Measurements from ENCODE around the gene TTC1. TPM values are rescaled to one million over a fixed set of nuclear protein-coding genes. Genes with fewer than 3 reads are reported as not detected.

TTC1 gene
- polyA plus RNA-seq, 1 of the 3 experiments (the other 2 are of a cell fraction): 37.0 TPM

DNA sequence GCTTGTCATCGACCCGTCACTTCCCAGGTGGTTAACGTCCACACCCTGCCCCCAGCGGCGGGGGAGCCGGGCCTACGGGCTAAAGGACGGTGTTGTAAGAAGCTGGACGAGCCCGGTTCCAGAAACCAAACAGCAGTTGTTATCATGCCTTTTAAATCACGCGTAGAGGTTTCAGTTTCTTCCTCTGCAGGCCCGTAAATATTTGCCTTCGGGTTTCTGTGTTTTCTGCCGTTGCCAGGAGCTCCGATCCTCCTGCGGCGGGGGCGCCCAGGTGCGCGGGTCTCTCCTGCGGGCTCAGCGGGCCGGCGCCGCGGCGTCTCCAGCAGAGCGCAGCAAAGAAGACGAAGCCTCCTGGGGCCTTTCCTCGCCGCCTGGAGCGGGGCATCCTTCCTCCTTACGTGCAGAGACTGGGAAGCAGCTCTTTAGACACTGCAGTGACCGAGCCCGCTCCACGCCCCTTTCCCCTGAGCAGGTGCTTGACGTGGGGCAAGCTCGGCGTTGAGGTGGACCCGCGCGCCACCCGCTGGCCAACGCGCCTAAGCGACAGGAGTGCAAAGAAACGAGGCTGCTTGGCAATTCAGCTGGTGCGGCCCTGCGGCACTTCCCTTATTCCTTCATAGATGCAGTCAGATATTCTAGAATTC lies 21.8 kb upstream of the TTC1 start:
- TF ChIP-seq FOXJ3 (CRISPR knock-in tag; IDR thresholded peaks at IDR 0.05) (no peak), EP300 (IDR thresholded peaks at IDR 0.05; ENCODE audit: borderline replicate concordance in 1 of 2, low read depth in 1 of 2, low read length in 1 of 2) (no peak), NFIC (IDR thresholded peaks at IDR 0.05; ENCODE audit: borderline replicate concordance) (no peak), RCOR1 (IDR thresholded peaks at IDR 0.05; ENCODE audit: low read length) (no peak), TEAD4 (IDR thresholded peaks at IDR 0.05; ENCODE audit: borderline replicate concordance, insufficient read depth) (no peak), TAF1 (IDR thresholded peaks at IDR 0.05; ENCODE audit: borderline replicate concordance, low read depth, low read length) (no peak), MAX (IDR thresholded peaks at IDR 0.05; ENCODE audit: low read depth) (0 out of 2 replicates have a peak, but pooled peaks have one; percentile 14), GATA2 (CRISPR knock-in tag; IDR thresholded peaks at IDR 0.05) (no peak), NRF1 (IDR thresholded peaks at IDR 0.05; ENCODE audit: low read depth, low read length) (no peak), MEF2A (IDR thresholded peaks at IDR 0.05; ENCODE audit: borderline replicate concordance, low read depth) (no peak), GABPA (IDR thresholded peaks at IDR 0.05; ENCODE audit: low read depth) (no peak), SMC3 (IDR thresholded peaks at IDR 0.05; ENCODE audit: low read depth, low read length) (peak; percentile 82), FOXM1 (IDR thresholded peaks at IDR 0.05; ENCODE audit: low read depth) (no peak), RAD21 (IDR thresholded peaks at IDR 0.05; ENCODE audit: low read length) (peak; percentile 75), REST (IDR thresholded peaks at IDR 0.05; ENCODE audit: low read depth, low read length) (no peak), RFX5 (IDR thresholded peaks at IDR 0.05; ENCODE audit: low read length) (no peak), JUND (IDR thresholded peaks at IDR 0.05) (no peak), MXI1 (IDR thresholded peaks at IDR 0.05; ENCODE audit: low read depth, low read length) (no peak), USF2 (IDR thresholded peaks at IDR 0.05; ENCODE audit: borderline replicate concordance, low read depth, low read length) (no peak), ELF1 (IDR thresholded peaks at IDR 0.05) (no peak), USF1 (IDR thresholded peaks at IDR 0.05; ENCODE audit: borderline replicate concordance, low read depth) (no peak), YY1 (IDR thresholded peaks at IDR 0.05; ENCODE audit: low read depth) (no peak)
- TF ChIP-seq, protein P1, sequence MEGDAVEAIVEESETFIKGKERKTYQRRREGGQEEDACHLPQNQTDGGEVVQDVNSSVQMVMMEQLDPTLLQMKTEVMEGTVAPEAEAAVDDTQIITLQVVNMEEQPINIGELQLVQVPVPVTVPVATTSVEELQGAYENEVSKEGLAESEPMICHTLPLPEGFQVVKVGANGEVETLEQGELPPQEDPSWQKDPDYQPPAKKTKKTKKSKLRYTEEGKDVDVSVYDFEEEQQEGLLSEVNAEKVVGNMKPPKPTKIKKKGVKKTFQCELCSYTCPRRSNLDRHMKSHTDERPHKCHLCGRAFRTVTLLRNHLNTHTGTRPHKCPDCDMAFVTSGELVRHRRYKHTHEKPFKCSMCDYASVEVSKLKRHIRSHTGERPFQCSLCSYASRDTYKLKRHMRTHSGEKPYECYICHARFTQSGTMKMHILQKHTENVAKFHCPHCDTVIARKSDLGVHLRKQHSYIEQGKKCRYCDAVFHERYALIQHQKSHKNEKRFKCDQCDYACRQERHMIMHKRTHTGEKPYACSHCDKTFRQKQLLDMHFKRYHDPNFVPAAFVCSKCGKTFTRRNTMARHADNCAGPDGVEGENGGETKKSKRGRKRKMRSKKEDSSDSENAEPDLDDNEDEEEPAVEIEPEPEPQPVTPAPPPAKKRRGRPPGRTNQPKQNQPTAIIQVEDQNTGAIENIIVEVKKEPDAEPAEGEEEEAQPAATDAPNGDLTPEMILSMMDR (IDR thresholded peaks at IDR 0.05): peak; percentile 84
- TF ChIP-seq, protein P2, sequence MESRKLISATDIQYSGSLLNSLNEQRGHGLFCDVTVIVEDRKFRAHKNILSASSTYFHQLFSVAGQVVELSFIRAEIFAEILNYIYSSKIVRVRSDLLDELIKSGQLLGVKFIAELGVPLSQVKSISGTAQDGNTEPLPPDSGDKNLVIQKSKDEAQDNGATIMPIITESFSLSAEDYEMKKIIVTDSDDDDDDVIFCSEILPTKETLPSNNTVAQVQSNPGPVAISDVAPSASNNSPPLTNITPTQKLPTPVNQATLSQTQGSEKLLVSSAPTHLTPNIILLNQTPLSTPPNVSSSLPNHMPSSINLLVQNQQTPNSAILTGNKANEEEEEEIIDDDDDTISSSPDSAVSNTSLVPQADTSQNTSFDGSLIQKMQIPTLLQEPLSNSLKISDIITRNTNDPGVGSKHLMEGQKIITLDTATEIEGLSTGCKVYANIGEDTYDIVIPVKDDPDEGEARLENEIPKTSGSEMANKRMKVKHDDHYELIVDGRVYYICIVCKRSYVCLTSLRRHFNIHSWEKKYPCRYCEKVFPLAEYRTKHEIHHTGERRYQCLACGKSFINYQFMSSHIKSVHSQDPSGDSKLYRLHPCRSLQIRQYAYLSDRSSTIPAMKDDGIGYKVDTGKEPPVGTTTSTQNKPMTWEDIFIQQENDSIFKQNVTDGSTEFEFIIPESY (IDR thresholded peaks at IDR 0.05; ENCODE audit: borderline replicate concordance, low read depth): no peak
- Histone ChIP-seq H3K27ac (ENCODE audit: low read depth in 2 of 2, low read length in 1 of 2) (no peak overlapping the region), H3K36me3 (replicated peaks in 1 of 2; ENCODE audit: control insufficient read depth in 1 of 2, insufficient read depth in 2 of 2, low read length in 1 of 2) (no peaks in the 10 kb centered on the region), H3K27me3 (ENCODE audit: insufficient read depth) (no peaks in the 10 kb centered on the region), H4K20me1 (ENCODE audit: insufficient read depth) (no peaks in the 10 kb centered on the region), H3F3A (replicated peaks; ENCODE audit: insufficient read depth) (no peaks in the 10 kb centered on the region), H3K4me3 (ENCODE audit: low read depth in 2 of 2, low read length in 1 of 2) (peak overlapping the region; percentile 47 to 64), H3K9ac (no peak overlapping the region), H3K79me2 (ENCODE audit: insufficient read depth) (no peaks in the 10 kb centered on the region), H3K9me2 (no peaks in the 10 kb centered on the region), H3K4me1 (ENCODE audit: control insufficient read depth in 1 of 2, insufficient read depth in 2 of 2, low read depth in 1 of 2, low read length in 1 of 2) (no peaks in the 10 kb centered on the region; a peak in 1 of 4 replicates), H2AFZ (ENCODE audit: low read depth) (peak overlapping the region; percentile 66), H3K9me3 (no peaks in the 10 kb centered on the region), H3K4me2 (peak overlapping the region; percentile 86)
- ChIA-PET CTCF (interaction anchor here (0.6 to 4.6 kb wide), 48 partner anchors 8 to 855 kb away, joined by 3 to 55 read pairs (median 4); partner anchors contain the start of genes ADRA1B and TTC1), POLR2A (no interaction called here)
- peak; percentile 81 for DNase-seq
- 9% methylated on average over 36 of the region's 50 CpGs for WGBS (ENCODE audit: low lambda C conversion rate)

Data from SK-N-SH (cell line).